Activated CD4-positive, alpha-beta T cell treated with anti-CD3 and anti-CD28 coated beads for 36 hours (primary cell): ENCODE results near the gene AP2A2. TPM values are rescaled to one million over a fixed set of nuclear protein-coding genes. Genes with fewer than 3 reads are reported as not detected.

Source experiments
- ATAC-seq: fragments of 200-7000 bp; cut with Tn5 transposase; one replicate; pipeline ENCODE4 v1.10.0; 2021; ENCODE audit warnings: mild to moderate bottlenecking, moderate library complexity
- CTCF ChIA-PET: fragments of 350-600 bp; sonication (Branson Sonifier 250); formaldehyde crosslinking; loops from one replicate; lab custom pipeline; 2021; ENCODE audit warnings: antibody characterized with exemption; lab: Charles Lee
- POLR2A ChIA-PET: fragments of 350-600 bp; sonication (Branson Sonifier 250); formaldehyde crosslinking; loops from one replicate; lab custom pipeline; 2021; ENCODE audit warnings: antibody characterized with exemption, inconsistent platforms; lab: Charles Lee
- DNase-seq: peaks from one replicate; pipeline ENCODE4 v3.0.0-alpha.2; 2020
- H3K27ac Mint-ChIP-seq: one replicate; pipeline ENCODE4 v1.8.0; 2021; ENCODE audit warnings: mixed read lengths
- H3K27me3 Mint-ChIP-seq: one replicate; pipeline ENCODE4 v1.8.0; 2021; ENCODE audit warnings: mixed read lengths
- H3K36me3 Mint-ChIP-seq: one replicate; pipeline ENCODE4 v1.8.0; 2021; ENCODE audit warnings: low read depth, mixed read lengths
- H3K4me1 Mint-ChIP-seq: one replicate; pipeline ENCODE4 v1.8.0; 2021; ENCODE audit warnings: mixed read lengths
- H3K4me3 Mint-ChIP-seq: one replicate; pipeline ENCODE4 v1.8.0; 2021; ENCODE audit warnings: mild to moderate bottlenecking, moderate library complexity, mixed read lengths
- H3K9me3 Mint-ChIP-seq: one replicate; pipeline ENCODE4 v1.8.0; 2021; ENCODE audit warnings: low read depth, mixed read lengths
- intact Hi-C, 2 experiments: fragments of 100-400 bp; cut with DNase I in 1 of 2; cut with micrococcal nuclease in 1 of 2; formaldehyde crosslinking; loops; one replicate each; pipeline versions ENCODE4 v1.14.2 to v1.15.1; 2022 to 2024; cut with DNase I, micrococcal nuclease
- total RNA-seq, 2 experiments: library from RNA; stranded (reverse); gene quantifications; one replicate each; pipeline ENCODE4 v1.2.3, GENCODE V29; 2021

AP2A2 gene
- total RNA-seq, 2 experiments from 2014 or later: 43.5 to 71.6 TPM

DNA sequence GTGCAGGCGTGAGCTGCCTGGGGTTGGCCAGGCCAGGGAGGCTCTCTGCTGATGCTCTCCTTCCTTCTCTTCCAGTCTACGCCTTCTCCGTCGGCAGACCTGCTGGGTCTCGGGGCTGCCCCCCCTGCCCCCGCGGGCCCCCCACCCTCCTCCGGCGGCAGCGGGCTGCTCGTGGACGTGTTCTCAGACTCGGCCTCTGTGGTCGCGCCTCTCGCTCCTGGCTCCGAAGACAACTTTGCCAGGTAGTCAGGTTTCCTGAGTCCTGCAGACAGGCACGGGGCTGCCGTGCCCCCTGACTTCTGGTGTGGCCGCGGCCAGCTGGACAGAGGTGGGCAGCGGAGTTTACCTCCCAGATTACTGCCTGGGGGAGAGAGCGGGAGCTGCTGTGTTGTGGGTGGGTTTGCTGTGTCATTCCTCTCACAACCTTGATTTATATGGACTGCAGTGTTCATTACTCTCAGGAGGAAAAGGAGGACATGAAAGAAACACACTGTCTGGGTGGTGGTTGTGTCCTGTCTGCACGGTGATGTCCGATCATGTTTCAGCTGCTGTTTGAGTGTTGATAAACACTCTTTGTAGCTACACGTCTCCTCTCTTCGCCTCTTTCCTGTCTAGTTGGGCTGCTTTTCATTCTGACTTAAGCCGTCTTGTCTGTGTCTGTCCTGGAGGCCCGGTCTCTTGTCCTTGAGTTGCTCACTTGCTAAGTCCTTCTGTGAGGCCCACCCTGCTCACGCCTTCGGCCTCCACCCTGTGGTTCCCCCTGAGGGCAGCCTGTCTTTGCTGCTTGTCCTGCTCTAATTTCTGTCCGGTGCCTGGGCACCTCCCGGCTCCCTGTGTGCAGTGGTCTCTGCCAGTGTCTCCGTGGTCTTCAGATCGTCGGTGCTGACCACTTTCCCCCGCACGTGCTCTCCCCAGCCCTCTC is 74.9 kb downstream of the AP2A2 start:
- no peaks in the 10 kb centered on the region for H3K27me3 Mint-ChIP-seq
- DNase-seq: no peak
- POLR2A ChIA-PET: no interaction called here

DNA sequence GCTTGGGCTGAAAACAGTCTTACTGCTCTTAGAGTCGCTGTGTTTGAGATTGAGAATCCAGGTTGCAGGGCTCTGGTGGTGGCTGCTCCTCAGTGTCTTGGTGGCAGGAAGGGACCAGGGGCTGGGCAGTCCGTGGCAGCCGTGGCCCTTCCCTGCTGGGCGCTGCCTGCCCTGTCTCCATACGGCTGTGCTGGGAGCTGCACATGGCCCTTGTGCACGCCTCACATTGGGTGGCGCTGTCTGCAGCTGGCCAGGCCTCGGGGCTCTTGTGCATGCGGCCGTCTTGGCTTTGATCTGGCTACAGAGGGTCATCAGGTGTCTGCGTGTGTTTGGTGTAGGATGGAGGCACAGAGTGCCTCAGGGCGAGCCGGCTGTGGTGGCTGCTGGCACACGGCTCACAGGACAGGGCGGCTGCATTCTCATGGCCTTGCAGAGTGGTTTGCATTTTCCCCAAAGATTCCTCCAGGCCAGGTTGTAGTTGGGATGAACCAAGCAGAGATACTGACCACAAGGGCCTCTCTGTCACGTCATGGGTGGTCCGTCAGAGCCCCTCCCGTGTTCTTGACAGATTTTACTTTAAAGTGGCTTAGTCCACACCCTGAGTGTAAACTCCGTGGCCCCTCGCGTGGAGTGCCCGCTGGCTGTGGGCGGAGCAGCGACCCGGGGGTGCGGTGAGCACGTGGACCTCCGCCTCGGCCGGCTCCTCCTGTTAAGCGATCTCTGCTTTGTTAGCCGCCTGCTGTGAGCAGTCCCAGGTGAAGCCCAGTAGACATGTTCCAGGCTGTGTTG is 76.1 kb downstream of the AP2A2 start:
- Mint-ChIP-seq H3K4me1 (peaks cover 1% of the 10 kb centered on the region), H3K27ac (no peak overlapping the region), H3K9me3 (no peaks in the 10 kb centered on the region), H3K27me3 (no peaks in the 10 kb centered on the region), H3K4me3 (no peak overlapping the region), H3K36me3 (peaks cover 21% of the 10 kb centered on the region)
- ATAC-seq (no peak), DNase-seq (no peak)
- intact Hi-C loops: no loop called here
- CTCF ChIA-PET: no interaction called here
- POLR2A ChIA-PET: no interaction called here

More for the DNA sequence above, 74.9 kb downstream of the AP2A2 start:
- CTCF ChIA-PET: no interaction called here
- Mint-ChIP-seq H3K9me3 (no peaks in the 10 kb centered on the region), H3K4me1 (peaks cover 9% of the 10 kb centered on the region), H3K4me3 (no peak overlapping the region), H3K27ac (no peak overlapping the region), H3K36me3 (peaks cover 22% of the 10 kb centered on the region)
- no peak for ATAC-seq
- intact Hi-C loops: no loop called here

DNA sequence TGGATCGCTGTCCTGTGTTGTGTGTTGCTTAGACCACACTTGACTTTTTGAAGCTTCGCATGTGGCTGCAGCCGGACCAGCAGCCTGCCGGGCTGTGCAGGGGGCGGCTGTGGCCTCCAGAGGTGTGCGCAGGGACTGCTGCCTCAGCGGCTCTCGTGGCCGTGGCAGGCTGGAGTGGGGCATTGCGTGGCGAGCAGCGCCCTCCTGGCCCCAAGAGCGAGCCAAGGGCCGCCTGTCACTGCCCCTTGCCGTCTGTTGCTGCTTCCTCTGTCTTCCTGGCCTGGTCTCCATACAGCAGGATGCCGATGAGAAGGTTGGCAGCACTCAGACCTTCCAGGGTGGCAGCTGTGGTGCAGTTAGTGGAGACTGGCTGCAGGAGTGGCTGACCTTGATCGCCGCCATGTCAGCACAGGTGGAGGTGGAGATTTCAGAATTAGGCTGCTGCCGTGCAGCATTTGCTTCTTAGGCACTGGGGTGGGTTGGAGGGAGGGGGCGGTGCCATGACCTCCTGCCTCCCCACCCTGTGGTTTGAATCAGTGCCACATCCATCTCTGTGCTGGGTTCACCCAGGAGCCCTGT is 76.8 kb downstream of the AP2A2 start:
- CTCF ChIA-PET: no interaction called here
- no peaks in the 10 kb centered on the region for H3K27me3 Mint-ChIP-seq
- H3K4me1 Mint-ChIP-seq: no peaks in the 10 kb centered on the region
- H3K4me3 Mint-ChIP-seq: no peak overlapping the region
- peaks cover 24% of the 10 kb centered on the region for H3K36me3 Mint-ChIP-seq
- no peak for ATAC-seq
- POLR2A ChIA-PET: no interaction called here
- intact Hi-C loops: no loop called here
- DNase-seq: no peak
- no peaks in the 10 kb centered on the region for H3K9me3 Mint-ChIP-seq
- H3K27ac Mint-ChIP-seq: no peak overlapping the region

DNA sequence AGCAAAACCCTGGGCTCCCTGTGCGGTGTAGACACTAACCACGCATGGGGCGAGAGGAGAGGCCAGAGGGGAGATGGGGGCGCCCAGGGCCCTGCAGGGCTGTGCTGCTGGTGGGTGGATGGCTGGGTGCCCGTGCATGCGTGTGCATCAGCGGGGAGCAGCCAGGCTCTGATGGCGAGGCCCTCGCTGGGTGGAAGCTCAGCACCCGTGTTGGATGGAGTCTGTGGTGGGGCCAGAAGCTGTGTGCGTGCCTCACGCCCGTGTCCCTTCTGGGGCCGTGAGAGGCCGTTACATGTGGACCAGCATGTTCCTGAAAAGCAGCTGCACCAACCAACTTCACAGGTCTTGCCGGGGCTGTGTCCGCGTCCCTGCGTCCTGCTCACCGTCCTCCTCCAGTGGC is 77.5 kb downstream of the AP2A2 start:
- ATAC-seq (no peak), DNase-seq (no peak)
- Mint-ChIP-seq H3K27ac (no peak overlapping the region), H3K4me1 (no peaks in the 10 kb centered on the region), H3K4me3 (no peak overlapping the region), H3K27me3 (no peaks in the 10 kb centered on the region), H3K9me3 (no peaks in the 10 kb centered on the region), H3K36me3 (peaks cover 24% of the 10 kb centered on the region)
- POLR2A ChIA-PET: no interaction called here
- CTCF ChIA-PET: no interaction called here
- intact Hi-C loops: no loop called here

DNA sequence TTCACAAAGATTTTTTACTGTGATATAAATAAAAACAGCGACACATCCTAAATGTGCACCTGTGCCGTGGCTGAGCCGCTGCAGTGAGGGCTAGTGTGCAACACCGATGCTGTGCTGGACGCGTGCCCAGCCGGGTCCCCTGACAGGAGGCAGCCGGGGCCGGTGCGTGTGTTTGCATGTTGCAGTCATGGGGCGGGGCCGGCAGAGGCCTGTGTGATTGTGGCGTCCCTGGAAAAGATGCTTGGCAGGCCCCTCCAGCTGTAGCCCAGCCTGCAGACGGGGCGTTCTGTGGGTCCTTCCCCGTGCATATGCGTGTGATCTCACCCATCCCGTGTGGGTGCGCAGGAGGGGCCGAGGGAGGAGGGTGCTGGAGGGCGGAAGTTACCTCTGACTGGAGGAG is 80.3 kb downstream of the AP2A2 start:
- peaks cover 33% of the 10 kb centered on the region for H3K36me3 Mint-ChIP-seq
- H3K4me1 Mint-ChIP-seq: no peaks in the 10 kb centered on the region
- ChIA-PET CTCF (no interaction called here), POLR2A (no interaction called here)
- H3K27me3 Mint-ChIP-seq: no peaks in the 10 kb centered on the region
- ATAC-seq (no peak), DNase-seq (no peak)
- H3K27ac Mint-ChIP-seq: no peak overlapping the region
- intact Hi-C loops: no loop called here
- H3K4me3 Mint-ChIP-seq: no peak overlapping the region
- no peaks in the 10 kb centered on the region for H3K9me3 Mint-ChIP-seq

DNA sequence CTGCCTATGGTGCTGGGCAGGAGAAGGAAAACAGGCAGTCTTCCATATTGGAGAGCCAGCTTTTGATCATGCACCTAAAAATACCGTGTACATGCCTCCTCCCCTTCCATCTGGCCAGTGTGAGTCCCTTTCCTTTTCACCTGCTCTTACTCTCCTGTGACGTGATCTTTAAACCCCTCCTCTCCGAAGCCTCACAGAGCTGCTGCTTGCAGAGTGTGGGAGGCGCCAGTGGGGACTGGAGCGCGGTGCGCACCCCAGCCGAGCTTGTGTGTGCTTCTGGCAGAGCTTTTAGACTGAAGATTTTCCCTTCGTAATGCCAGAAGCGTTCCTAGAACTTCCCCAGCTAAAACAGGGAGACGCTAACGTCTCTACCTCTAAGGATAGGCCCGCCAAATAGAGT is 81.1 kb downstream of the AP2A2 start:
- DNase-seq: no peak
- H3K27ac Mint-ChIP-seq: no peak overlapping the region
- H3K36me3 Mint-ChIP-seq: peaks cover 27% of the 10 kb centered on the region
- H3K27me3 Mint-ChIP-seq: no peaks in the 10 kb centered on the region
- CTCF ChIA-PET: no interaction called here
- POLR2A ChIA-PET: no interaction called here
- H3K9me3 Mint-ChIP-seq: no peaks in the 10 kb centered on the region
- intact Hi-C loops: no loop called here
- no peak for ATAC-seq
- no peaks in the 10 kb centered on the region for H3K4me1 Mint-ChIP-seq
- H3K4me3 Mint-ChIP-seq: no peak overlapping the region

DNA sequence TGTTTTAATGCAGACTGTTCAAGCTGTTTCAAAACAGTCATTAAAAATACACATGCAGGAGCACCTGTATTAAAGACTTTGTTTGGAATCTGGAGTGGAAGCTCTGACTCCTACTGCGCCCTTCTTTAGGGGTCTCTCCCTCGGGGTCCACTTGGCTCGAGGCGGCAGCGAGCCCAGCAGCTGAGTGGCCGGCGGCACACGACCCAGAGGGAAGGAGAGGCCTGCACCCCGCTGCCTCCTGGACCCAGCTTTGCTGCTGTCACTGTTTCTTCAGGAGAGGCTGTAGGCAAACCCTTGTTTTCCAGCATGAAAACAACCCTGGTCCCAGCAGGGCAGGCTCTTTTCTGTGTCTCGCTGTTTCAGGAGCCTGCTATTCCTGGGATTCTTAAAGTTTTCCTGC is 81.6 kb downstream of the AP2A2 start:
- ChIA-PET CTCF (interaction anchor here (0.7 kb wide), 1 partner anchor 127 kb away, joined by 3 read pairs; no protein-coding TSS in a partner anchor), POLR2A (no interaction called here)
- intact Hi-C loops: no loop called here
- Mint-ChIP-seq H3K9me3 (no peaks in the 10 kb centered on the region), H3K4me3 (no peak overlapping the region), H3K27ac (no peak overlapping the region), H3K27me3 (no peaks in the 10 kb centered on the region), H3K4me1 (no peaks in the 10 kb centered on the region), H3K36me3 (peaks cover 24% of the 10 kb centered on the region)
- ATAC-seq (no peak), DNase-seq (no peak)

DNA sequence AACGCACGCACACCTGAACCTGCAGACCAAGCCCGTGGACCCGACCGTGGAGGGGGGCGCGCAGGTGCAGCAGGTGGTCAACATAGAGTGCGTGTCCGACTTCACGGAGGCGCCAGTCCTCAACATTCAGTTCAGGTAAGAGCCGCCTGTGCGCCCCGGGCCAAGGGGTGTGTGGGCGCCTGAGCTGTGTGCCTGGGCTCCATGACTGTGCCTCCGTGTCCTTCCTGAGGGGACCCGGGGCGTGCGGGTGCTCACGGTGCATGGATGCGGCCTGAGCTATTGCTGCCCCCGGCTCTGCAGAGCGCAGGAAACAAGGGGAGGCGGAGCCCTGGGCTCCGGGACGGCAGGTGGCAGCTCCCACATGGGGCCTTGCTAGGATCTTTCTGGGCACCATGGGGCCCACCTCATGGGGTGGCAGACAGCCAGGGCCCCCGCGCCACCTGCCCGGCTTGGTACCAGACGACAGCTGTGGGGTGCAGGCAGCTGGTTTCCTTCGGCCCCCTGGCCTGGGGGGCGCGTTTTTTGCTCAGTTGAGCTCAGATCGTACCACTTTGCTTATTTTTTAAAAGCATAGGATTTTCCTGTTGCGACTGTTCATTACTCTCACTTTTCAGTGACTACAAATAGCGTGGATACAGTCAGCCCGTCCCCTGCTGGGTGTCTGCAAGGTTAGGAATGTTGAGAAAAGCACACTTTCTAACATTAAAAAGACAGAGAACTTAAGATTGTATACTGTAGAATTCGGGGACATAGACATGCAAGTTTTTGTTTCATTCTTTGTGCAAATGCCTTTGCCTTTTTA is 82.5 kb downstream of the AP2A2 start:
- POLR2A ChIA-PET: no interaction called here
- no peak for DNase-seq
- Mint-ChIP-seq H3K4me3 (no peak overlapping the region), H3K36me3 (peaks cover 24% of the 10 kb centered on the region), H3K9me3 (no peaks in the 10 kb centered on the region), H3K27ac (no peak overlapping the region), H3K4me1 (no peaks in the 10 kb centered on the region), H3K27me3 (no peaks in the 10 kb centered on the region)
- intact Hi-C loops: no loop called here
- CTCF ChIA-PET: interaction anchor here (0.7 kb wide), 1 partner anchor 128 kb away, joined by 3 read pairs; no protein-coding TSS in a partner anchor
- ATAC-seq: no peak

DNA sequence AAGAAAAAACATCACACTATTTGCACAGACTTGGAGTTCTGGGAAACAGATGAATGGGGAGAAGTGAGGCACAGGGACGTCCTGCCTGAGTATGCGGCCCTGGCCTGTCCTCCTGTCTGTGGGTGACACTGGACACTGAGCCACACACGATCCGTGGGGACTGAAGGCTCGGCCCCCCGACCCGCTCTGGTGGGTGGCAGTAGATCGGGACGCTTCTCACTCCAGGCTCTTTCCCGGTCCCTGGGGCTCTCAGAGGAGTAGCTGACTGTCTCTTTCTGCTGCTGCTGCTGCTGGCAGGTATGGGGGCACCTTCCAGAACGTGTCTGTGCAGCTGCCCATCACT is 83.1 kb downstream of the AP2A2 start:
- no peak overlapping the region for H3K4me3 Mint-ChIP-seq
- no peak for DNase-seq
- H3K36me3 Mint-ChIP-seq: peaks cover 21% of the 10 kb centered on the region
- H3K27me3 Mint-ChIP-seq: no peaks in the 10 kb centered on the region
- CTCF ChIA-PET: no interaction called here
- POLR2A ChIA-PET: no interaction called here
- ATAC-seq: no peak
- H3K9me3 Mint-ChIP-seq: no peaks in the 10 kb centered on the region
- H3K27ac Mint-ChIP-seq: no peak overlapping the region
- intact Hi-C loops: no loop called here
- no peaks in the 10 kb centered on the region for H3K4me1 Mint-ChIP-seq

DNA sequence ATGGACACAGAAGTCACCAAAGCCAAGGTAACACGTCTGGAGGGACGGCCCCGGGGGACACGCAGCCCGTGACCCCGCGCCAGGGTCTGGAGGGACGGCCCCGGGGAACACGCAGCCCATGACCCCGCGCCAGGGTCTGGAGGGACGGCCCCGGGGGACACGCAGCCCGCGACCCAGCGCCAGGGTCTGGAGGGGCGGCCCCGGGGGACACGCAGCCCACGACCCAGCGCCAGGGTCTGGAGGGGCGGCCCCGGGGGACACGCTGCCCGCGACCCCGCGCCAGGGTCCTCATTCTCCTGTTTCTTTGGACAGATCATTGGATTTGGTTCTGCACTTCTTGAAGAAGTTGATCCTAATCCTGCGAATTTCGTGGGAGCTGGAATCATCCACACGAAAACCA is 83.7 kb downstream of the AP2A2 start:
- ATAC-seq: no peak
- no peak overlapping the region for H3K27ac Mint-ChIP-seq
- no peak for DNase-seq
- no peaks in the 10 kb centered on the region for H3K9me3 Mint-ChIP-seq
- POLR2A ChIA-PET: interaction anchor here (0.7 kb wide), 1 partner anchor 1441 kb away, joined by 3 read pairs; no protein-coding TSS in a partner anchor
- H3K4me3 Mint-ChIP-seq: no peak overlapping the region
- no peaks in the 10 kb centered on the region for H3K27me3 Mint-ChIP-seq
- no peaks in the 10 kb centered on the region for H3K4me1 Mint-ChIP-seq
- CTCF ChIA-PET: interaction anchor here (0.7 kb wide), 1 partner anchor 69 kb away, joined by 5 read pairs; no protein-coding TSS in a partner anchor
- intact Hi-C loops: no loop called here
- peaks cover 21% of the 10 kb centered on the region for H3K36me3 Mint-ChIP-seq

DNA sequence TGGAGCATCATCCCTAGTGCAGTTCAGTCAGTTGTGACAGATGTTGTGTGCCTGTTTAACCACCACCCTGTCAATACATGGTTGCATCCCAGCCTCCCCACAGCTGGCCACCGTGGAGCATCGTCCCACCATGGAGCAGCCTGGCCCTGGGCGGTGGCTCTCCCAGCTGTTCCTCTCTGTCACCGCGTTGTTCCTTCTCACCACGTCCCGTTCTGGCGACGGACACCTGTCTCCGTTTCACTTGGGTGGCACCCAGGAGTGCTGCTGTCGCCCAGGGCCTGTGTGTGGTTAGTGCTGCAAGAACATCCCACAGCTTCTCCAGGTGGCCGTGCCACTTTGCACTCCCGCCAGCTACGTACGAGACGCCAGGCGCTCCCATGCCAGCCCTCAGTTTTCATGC is 84.3 kb downstream of the AP2A2 start:
- Mint-ChIP-seq H3K27me3 (no peaks in the 10 kb centered on the region), H3K36me3 (peaks cover 19% of the 10 kb centered on the region), H3K9me3 (no peaks in the 10 kb centered on the region), H3K4me1 (no peaks in the 10 kb centered on the region), H3K4me3 (no peak overlapping the region), H3K27ac (no peak overlapping the region)
- CTCF ChIA-PET: interaction anchor here (0.6 to 0.7 kb wide), 2 partner anchors 70 to 1564 kb away, joined by 3 to 5 read pairs; no protein-coding TSS in a partner anchor
- DNase-seq (no peak), ATAC-seq (no peak)
- POLR2A ChIA-PET: interaction anchor here (0.7 kb wide), 1 partner anchor 1440 kb away, joined by 3 read pairs; no protein-coding TSS in a partner anchor
- intact Hi-C loops: no loop called here
